Common myeloid progenitor, CD34-positive (primary cell): ENCODE data around the gene TOR1AIP1.
A peak's percentile ranks its signal among the peaks of the same experiment; 100 is the strongest.

Source experiments
- CTCF ChIA-PET: fragments of 350-600 bp; sonication (Branson Sonifier 250); formaldehyde crosslinking; loops from one replicate; lab custom pipeline; 2021; ENCODE audit warnings: antibody characterized with exemption; lab: Charles Lee
- POLR2A ChIA-PET: fragments of 350-600 bp; sonication (Branson Sonifier 250); formaldehyde crosslinking; loops from one replicate; lab custom pipeline; 2021; ENCODE audit warnings: antibody characterized with exemption; lab: Charles Lee
- DNase-seq, 3 donors: peaks; one replicate each; pipeline versions ENCODE4 v3.0.0 to v3.0.0-alpha.2; 2013
- H3K27ac ChIP-seq, 2 experiments: 1 replicate in 1 of 2; 2 replicates in 1 of 2; pipeline ENCODE4 v1.7.0; 2013; ENCODE audit warnings: inconsistent platforms in 2 of 2, low read length in 2 of 2, mild to moderate bottlenecking in 2 of 2, low read depth in 1 of 2, moderate library complexity in 1 of 2; ENCODE audit not compliant: severe bottlenecking in 2 of 2, insufficient read depth in 1 of 2, poor library complexity in 1 of 2
- H3K27me3 ChIP-seq, 5 experiments: replicated peaks in 2 of 5; 1 replicate in 3 of 5; 2 replicates in 2 of 5; pipeline versions ENCODE4 v1.6.1 to v1.7.0; 2013; ENCODE audit warnings: low read length in 4 of 5, mild to moderate bottlenecking in 2 of 5, moderate library complexity in 2 of 5, inconsistent platforms in 1 of 5; ENCODE audit not compliant: insufficient read depth in 5 of 5, control insufficient read depth in 4 of 5
- H3K36me3 ChIP-seq, 4 experiments: 1 replicate in 2 of 4; 2 replicates in 2 of 4; pipeline versions ENCODE4 v1.6.1 to v1.7.0; 2013; ENCODE audit warnings: low read length in 3 of 4, control low read depth in 1 of 4, mild to moderate bottlenecking in 1 of 4; ENCODE audit not compliant: control insufficient read depth in 4 of 4, insufficient read depth in 4 of 4
- H3K4me1 ChIP-seq, 4 experiments: 1 replicate in 3 of 4; 2 replicates in 1 of 4; pipeline versions ENCODE4 v1.6.1 to v1.7.1; 2013; ENCODE audit warnings: low read length in 3 of 4, mild to moderate bottlenecking in 3 of 4, control low read depth in 1 of 4, inconsistent platforms in 1 of 4, moderate library complexity in 1 of 4; ENCODE audit not compliant: control insufficient read depth in 4 of 4, insufficient read depth in 4 of 4; ENCODE audit errors: control extremely low read depth in 1 of 4
- H3K4me3 ChIP-seq, 7 experiments: 1 replicate in 4 of 7; 2 replicates in 3 of 7; pipeline versions ENCODE4 v1.5.1 to v1.7.0; 2013; ENCODE audit warnings: mild to moderate bottlenecking in 7 of 7, low read length in 6 of 7, moderate library complexity in 6 of 7, inconsistent platforms in 2 of 7, low read depth in 2 of 7, control low read depth in 1 of 7; ENCODE audit not compliant: insufficient read depth in 4 of 7, control insufficient read depth in 1 of 7; ENCODE audit errors: extremely low read depth in 1 of 7
- H3K9me3 ChIP-seq, 5 experiments: 1 replicate in 4 of 5; 2 replicates in 1 of 5; pipeline versions ENCODE4 v1.6.1 to v1.7.1; 2013; ENCODE audit warnings: low read length in 4 of 5, mild to moderate bottlenecking in 2 of 5, inconsistent platforms in 1 of 5, low read depth in 1 of 5, moderate library complexity in 1 of 5; ENCODE audit not compliant: control insufficient read depth in 4 of 5, insufficient read depth in 2 of 5; ENCODE audit errors: control extremely low read depth in 1 of 5
- WGBS: methylation state at CpG from one replicate; pipeline ENCODE4 v1.1.5; 2013; ENCODE audit not compliant: insufficient coverage; 5-methylcytosine and 5-hydroxymethylcytosine counted together

The TOR1AIP1 gene

DNA sequence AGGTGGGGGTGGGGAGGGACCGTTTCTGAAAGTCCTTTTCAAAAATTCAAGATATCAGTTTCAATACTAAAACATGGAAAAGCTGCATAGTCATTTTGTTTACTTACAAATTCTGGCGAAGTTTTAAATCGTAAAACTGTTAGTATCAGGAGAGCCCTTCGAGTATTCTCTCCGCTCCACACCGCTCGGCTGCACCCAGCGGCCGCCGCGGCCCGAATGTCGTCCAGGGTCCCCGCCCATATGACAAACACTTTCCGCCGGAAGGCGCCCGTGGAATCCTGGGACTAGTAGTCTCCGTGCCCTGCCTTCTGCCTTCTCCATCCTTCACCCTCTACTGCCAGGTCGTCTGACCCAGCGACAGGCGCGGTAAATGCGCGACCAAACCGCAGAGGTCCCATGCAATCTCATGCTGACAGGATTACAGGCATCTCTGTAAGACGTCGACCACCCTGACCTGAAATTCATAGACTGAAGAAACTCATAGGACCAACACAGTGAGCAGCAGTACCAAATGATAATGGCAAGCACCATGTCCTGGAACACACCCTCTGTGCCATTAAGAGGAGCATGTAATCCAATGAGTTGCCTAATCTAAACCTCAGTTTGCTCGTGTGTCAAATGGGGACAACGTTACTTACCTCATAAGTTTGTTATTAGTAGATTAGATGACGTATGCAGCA lies 4.4 kb upstream of the TOR1AIP1 start, which contains the start of gene TOR1AIP2:
TSS of gene TOR1AIP2 (minus strand) at position 218 of the 680 bp plus-strand sequence. CDS start 25,138 bp downstream, outside the sequence.
- Histone ChIP-seq H3K9me3 (no peaks in the 10 kb centered on the region), H3K4me3 (peak within 1 kb of the TSS; percentile 47 to 100 (median 89)), H3K4me1 (peaks cover 2 to 33% (median 29%) of the 10 kb centered on the region in 4 experiments), H3K27me3 (no peaks in the 10 kb centered on the region), H3K36me3 (peaks cover 0 to 15% (median 10%) of the 10 kb centered on the region in 4 experiments), H3K27ac (peak within 1 kb of the TSS; percentile 73 to 94)
- ChIA-PET POLR2A (interaction anchor here (1.5 kb wide), 1 partner anchor 11 kb away, joined by 3 read pairs; no protein-coding TSS in a partner anchor), CTCF (interaction anchor here (4.4 kb wide), 1 partner anchor 10 kb away, joined by 17 read pairs; no protein-coding TSS in a partner anchor)
- 0% methylated on average over 28 of the region's 31 CpGs for WGBS
- peak; percentile 85 to 94 (median 92) for DNase-seq

- Histone ChIP-seq H3K4me1 (peaks cover 13 to 48% (median 43%) of the 10 kb centered on the region in 4 experiments), H3K36me3 (peaks cover under 1 to 4% (median 2%) of the 10 kb centered on the region in 4 experiments), H3K27ac (no peak overlapping the region), H3K4me3 (no peak overlapping the region), H3K27me3 (no peaks in the 10 kb centered on the region), H3K9me3 (no peaks in the 10 kb centered on the region)
- DNase-seq, result no peak
- POLR2A ChIA-PET, result no interaction called here
- no CpG with 5 or more reads among the region's 2 CpGs for WGBS
- CTCF ChIA-PET, result interaction anchor here (0.7 to 4.4 kb wide), 5 partner anchors 11 to 299 kb away, joined by 3 to 17 read pairs (median 4); no protein-coding TSS in a partner anchor
These were observed 2.3 kb upstream of the TOR1AIP1 start for GRCh38 chr1:179879797-179880196.

DNA sequence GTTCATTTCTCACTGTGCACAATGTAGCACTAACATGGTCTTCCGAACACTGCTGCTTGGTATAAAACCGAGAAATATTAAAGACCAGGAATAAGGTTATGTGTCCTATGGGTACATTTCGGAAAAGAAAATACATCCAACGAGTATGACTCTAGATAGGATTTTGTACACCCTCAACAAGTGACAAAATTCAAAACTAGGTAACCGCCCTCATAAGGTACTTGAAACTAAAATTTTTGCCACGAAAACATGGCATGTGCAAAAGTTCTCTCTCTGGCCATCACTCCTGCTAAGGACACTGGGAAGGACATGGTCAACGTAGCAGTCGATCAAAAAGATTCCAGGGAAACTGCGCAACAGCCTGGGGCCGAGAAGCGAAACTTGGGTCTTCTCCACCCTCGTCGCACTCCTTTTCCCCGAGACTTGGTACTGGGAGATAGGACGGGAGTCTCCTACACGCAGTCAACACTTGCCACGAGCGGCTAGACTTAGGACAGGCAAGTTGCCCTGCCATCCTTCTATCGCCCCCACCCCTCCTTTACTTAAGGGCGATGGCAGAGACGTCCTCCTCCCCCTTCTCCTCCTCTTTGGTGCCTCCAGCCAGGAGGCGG lies 338 bp upstream of the TOR1AIP1 start:
- ChIA-PET CTCF (interaction anchor here (1.9 to 2.4 kb wide), 3 partner anchors 14 to 72 kb away, joined by 4 to 16 read pairs (median 5); no protein-coding TSS in a partner anchor), POLR2A (interaction anchor here (1.0 to 1.8 kb wide), 3 partner anchors 15 to 73 kb away, joined by 3 to 5 read pairs (median 4); partner anchors contain the start of gene CEP350)
- H3K27ac ChIP-seq, result peak overlapping the region; percentile 97 to 99
- H3K4me3 ChIP-seq, result peak overlapping the region; percentile 82 to 97 (median 96)
- H3K27me3 ChIP-seq, result no peaks in the 10 kb centered on the region
- no peak for DNase-seq
- H3K9me3 ChIP-seq, result no peaks in the 10 kb centered on the region
- peaks cover 11 to 41% (median 33%) of the 10 kb centered on the region in 4 experiments for H3K4me1 ChIP-seq
- 5% methylated on average over 20 of the region's 22 CpGs for WGBS
- H3K36me3 ChIP-seq, result peaks cover 4 to 16% (median 9%) of the 10 kb centered on the region in 4 experiments

- Histone ChIP-seq H3K4me3 (peak overlapping the region; percentile 82 to 99 (median 96)), H3K36me3 (peaks cover 4 to 16% (median 9%) of the 10 kb centered on the region in 4 experiments), H3K27ac (peak overlapping the region; percentile 79 to 99), H3K4me1 (peaks cover 17 to 37% (median 33%) of the 10 kb centered on the region in 4 experiments), H3K9me3 (no peaks in the 10 kb centered on the region), H3K27me3 (no peaks in the 10 kb centered on the region)
- DNase-seq, result peak in 2 of 3 donors; percentile 79 to 84
- WGBS, result 0% methylated on average over 17 of the region's 26 CpGs
- POLR2A ChIA-PET, result interaction anchor here (0.7 to 1.8 kb wide), 3 partner anchors 17 to 41 kb away, joined by 3 read pairs; no protein-coding TSS in a partner anchor
- CTCF ChIA-PET, result interaction anchor here (0.9 to 2.4 kb wide), 7 partner anchors 12 to 190 kb away, joined by 3 to 16 read pairs (median 4); no protein-coding TSS in a partner anchor
These were observed 1.1 kb downstream of the TOR1AIP1 start for GRCh38 chr1:179883040-179883744.

DNA sequence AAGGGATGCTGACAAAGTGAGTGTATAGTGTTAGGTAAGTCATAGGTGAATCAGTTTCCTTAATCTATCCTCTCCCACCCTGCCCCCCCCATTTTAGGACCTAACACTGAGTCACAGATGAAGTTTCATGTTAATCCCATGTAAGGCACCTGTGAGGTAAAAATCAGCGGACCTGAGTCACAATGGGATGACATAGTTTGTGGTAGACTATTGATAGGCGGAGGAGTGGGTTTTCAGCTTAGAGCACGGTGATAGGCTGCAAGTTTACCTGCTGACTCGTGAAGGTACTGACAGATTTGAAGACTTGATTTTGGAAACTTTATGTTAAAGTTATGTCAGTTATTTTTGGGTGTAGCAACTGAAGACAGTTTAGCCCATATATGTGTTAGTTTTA lies 1.7 kb downstream of the TOR1AIP1 start:
- H3K27me3 ChIP-seq, result no peaks in the 10 kb centered on the region
- peaks cover 4 to 16% (median 9%) of the 10 kb centered on the region in 4 experiments for H3K36me3 ChIP-seq
- H3K4me3 ChIP-seq, result peak overlapping the region in 6 of 7 experiments; percentile 89 to 99 (median 96)
- CTCF ChIA-PET, result interaction anchor here (0.9 to 2.4 kb wide), 7 partner anchors 12 to 189 kb away, joined by 3 to 16 read pairs (median 4); no protein-coding TSS in a partner anchor
- peak overlapping the region; percentile 79 to 99 for H3K27ac ChIP-seq
- peaks cover 18 to 43% (median 35%) of the 10 kb centered on the region in 4 experiments for H3K4me1 ChIP-seq
- H3K9me3 ChIP-seq, result no peaks in the 10 kb centered on the region
- peak; percentile 53 to 65 (median 62) for DNase-seq
- WGBS, result 21% methylated on average over 4 of the region's 4 CpGs
- POLR2A ChIA-PET, result interaction anchor here (0.7 kb wide), 1 partner anchor 19 kb away, joined by 3 read pairs; no protein-coding TSS in a partner anchor

- Histone ChIP-seq H3K36me3 (peaks cover 10 to 45% (median 29%) of the 10 kb centered on the region in 4 experiments), H3K27me3 (no peaks in the 10 kb centered on the region), H3K4me3 (peak overlapping the region in 1 of 7 experiments; percentile 61), H3K27ac (peak overlapping the region in 1 of 2 experiments; percentile 57), H3K4me1 (peaks cover 18 to 36% (median 25%) of the 10 kb centered on the region in 4 experiments), H3K9me3 (no peaks in the 10 kb centered on the region)
- POLR2A ChIA-PET, result interaction anchor here (0.6 to 1.3 kb wide), 2 partner anchors 10 to 11 kb away, joined by 3 read pairs; partner anchors contain the start of gene TOR1AIP2
- DNase-seq, result peak in 2 of 3 donors; percentile 39 to 43
- WGBS, result 25% methylated on average over 2 of the region's 2 CpGs
- CTCF ChIA-PET, result interaction anchor here (1.1 to 1.5 kb wide), 3 partner anchors 9 to 26 kb away, joined by 3 to 5 read pairs (median 4); no protein-coding TSS in a partner anchor
These were observed 6.0 kb downstream of the TOR1AIP1 start for GRCh38 chr1:179888071-179888470.
